ENCODE results near the gene MAPK13.
"Not testable (repeated sequence)": the region's sequence is repeated elsewhere in the genome, so short reads cannot be mapped to it uniquely, and the experiment has no call there.

The MAPK13 gene

DNA sequence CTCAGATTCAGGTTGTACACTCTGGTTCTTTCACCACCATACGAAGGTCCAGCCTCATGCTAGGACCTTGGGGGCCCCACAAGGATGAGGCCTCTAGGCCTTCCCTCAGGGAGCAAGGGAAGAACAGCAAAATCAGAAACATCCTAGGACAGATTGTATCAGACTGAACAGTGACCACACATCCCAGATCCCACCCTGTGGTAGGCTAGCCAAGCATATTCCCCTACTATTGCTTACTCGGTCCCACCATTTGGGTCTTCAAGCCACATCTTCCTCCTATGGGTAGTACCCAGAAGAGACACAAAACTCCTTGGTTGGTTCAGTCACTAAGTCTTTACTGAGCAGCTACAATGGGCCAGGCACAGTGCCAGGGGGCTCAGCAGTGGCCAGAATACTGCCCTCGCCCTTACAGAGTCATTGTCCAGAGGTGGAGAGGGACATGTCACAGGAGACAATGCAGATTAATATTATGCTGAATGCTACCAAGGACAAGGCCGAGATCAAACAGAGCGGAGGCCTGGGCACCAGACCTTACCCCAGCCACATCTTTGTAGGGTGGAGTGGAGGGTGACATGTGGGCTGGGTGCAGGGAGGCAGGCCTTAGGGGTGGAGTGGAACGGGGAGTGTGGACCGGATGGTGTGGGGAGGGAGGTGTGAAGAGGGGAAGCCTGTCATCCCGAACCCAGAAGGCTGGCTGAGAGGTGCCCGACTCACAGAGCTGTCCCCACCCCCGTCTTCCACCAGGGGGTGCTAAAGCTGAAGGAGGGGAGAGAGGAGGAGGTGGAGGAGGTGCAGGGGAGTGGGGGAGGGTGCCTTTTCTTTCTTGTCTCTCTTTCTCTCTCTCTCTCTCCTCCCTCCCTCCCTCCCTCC lies 6.8 kb upstream of the MAPK13 start:
- TF ChIP-seq, protein P1, sequence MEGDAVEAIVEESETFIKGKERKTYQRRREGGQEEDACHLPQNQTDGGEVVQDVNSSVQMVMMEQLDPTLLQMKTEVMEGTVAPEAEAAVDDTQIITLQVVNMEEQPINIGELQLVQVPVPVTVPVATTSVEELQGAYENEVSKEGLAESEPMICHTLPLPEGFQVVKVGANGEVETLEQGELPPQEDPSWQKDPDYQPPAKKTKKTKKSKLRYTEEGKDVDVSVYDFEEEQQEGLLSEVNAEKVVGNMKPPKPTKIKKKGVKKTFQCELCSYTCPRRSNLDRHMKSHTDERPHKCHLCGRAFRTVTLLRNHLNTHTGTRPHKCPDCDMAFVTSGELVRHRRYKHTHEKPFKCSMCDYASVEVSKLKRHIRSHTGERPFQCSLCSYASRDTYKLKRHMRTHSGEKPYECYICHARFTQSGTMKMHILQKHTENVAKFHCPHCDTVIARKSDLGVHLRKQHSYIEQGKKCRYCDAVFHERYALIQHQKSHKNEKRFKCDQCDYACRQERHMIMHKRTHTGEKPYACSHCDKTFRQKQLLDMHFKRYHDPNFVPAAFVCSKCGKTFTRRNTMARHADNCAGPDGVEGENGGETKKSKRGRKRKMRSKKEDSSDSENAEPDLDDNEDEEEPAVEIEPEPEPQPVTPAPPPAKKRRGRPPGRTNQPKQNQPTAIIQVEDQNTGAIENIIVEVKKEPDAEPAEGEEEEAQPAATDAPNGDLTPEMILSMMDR (IDR thresholded peaks at IDR 0.05; ENCODE audit: borderline replicate concordance, control extremely low read depth, extremely low read depth, insufficient read depth, missing control alignments), result peak; percentile 91
- in situ Hi-C loops (cut with MboI; ENCODE audit: low sequenced_read_pairs, unreplicated experiment), result no loop called here
- DNase-seq (ENCODE audit: low spot score), result peak; percentile 80

DNA sequence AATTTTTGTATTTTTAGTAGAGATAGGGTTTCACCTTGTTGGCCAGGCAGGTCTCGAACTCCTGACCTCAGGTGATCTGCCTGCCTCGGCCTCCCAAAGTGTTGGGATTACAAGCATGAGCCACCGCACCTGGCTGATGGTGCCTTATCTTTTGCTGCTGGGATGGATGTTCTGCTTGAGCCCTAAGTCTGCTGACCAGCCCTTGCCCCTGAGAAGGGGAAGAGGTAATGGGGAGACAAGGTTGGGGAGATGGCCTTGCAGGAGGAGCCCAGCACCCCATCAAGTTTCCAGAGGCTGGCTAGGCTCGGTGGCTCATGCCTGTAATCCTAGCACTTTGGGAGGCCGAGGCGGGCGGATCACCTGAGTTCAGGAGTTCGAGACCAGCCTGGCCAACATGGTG lies 6.0 kb upstream of the MAPK13 start:
- DNase-seq (ENCODE audit: low spot score); in situ Hi-C loops (cut with MboI; ENCODE audit: low sequenced_read_pairs, unreplicated experiment): not testable (repeated sequence)

DNA sequence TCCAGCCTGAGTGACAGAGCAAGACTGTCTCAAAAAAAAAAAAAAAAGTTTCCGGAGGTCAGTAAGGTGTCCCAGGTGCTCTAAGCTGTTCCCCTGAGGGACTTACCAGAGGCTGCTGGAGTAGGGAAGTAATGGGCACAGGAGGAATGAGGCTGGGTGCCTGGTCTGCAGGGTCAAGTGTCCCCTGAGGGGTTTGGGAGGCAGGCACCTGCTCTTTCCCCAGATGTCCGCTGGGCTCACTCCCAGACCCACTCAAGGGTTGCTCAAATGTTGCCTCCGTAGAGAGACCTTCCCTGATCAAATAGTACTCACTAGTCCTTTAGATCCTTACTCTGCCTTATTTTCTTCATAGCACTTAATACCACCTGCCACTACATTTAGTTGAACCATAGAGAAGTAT lies 5.4 kb upstream of the MAPK13 start:
- no peak for DNase-seq (ENCODE audit: low spot score)
- TF ChIP-seq, protein P1 (IDR thresholded peaks at IDR 0.05; ENCODE audit: borderline replicate concordance, control extremely low read depth, extremely low read depth, insufficient read depth, missing control alignments), result no peak
- in situ Hi-C loops (cut with MboI; ENCODE audit: low sequenced_read_pairs, unreplicated experiment), result no loop called here

DNA sequence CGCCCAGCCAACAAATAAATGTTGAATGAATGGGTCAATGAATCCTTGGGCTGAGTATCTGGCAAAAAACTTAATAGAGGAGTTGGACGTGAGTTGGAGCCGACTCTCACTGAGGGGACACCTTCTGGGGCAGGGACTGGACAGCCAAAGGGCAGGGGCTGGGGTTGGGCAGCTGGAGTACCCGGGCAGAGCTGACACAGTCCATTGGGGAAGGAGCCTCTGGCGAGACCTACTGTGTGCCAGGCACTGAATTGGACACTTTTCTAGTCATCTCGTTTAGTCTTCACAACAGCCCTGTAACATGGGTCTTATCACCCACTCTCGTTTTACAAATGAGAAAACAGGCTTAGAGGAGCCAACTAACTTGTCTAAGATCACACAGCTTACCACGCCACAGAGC lies 4.7 kb upstream of the MAPK13 start:
- in situ Hi-C loops (cut with MboI; ENCODE audit: low sequenced_read_pairs, unreplicated experiment), result no loop called here
- TF ChIP-seq, protein P1 (IDR thresholded peaks at IDR 0.05; ENCODE audit: borderline replicate concordance, control extremely low read depth, extremely low read depth, insufficient read depth, missing control alignments), result no peak
- DNase-seq (ENCODE audit: low spot score), result no peak

DNA sequence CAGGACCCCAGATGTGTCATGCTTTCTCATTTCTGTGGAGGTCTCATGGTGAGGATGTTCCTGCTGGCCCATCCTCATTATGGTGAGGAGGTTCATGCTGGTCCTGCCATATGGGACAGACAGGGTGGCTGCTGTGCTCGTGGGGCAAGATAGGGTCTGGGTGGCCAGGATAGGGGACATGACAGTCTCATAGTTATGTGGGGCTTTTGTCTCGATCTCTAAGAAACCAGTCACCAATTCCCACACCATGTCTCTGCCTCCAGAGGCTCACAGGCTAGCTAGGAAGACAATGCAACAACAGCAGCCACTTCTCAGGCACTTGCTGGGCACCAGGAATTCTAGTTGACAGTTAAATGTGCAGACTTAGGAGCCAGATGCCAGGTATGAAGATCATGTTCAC lies 4.2 kb upstream of the MAPK13 start:
- no peak for DNase-seq (ENCODE audit: low spot score)
- in situ Hi-C loops (cut with MboI; ENCODE audit: low sequenced_read_pairs, unreplicated experiment), result no loop called here
- TF ChIP-seq, protein P1 (IDR thresholded peaks at IDR 0.05; ENCODE audit: borderline replicate concordance, control extremely low read depth, extremely low read depth, insufficient read depth, missing control alignments), result no peak

DNA sequence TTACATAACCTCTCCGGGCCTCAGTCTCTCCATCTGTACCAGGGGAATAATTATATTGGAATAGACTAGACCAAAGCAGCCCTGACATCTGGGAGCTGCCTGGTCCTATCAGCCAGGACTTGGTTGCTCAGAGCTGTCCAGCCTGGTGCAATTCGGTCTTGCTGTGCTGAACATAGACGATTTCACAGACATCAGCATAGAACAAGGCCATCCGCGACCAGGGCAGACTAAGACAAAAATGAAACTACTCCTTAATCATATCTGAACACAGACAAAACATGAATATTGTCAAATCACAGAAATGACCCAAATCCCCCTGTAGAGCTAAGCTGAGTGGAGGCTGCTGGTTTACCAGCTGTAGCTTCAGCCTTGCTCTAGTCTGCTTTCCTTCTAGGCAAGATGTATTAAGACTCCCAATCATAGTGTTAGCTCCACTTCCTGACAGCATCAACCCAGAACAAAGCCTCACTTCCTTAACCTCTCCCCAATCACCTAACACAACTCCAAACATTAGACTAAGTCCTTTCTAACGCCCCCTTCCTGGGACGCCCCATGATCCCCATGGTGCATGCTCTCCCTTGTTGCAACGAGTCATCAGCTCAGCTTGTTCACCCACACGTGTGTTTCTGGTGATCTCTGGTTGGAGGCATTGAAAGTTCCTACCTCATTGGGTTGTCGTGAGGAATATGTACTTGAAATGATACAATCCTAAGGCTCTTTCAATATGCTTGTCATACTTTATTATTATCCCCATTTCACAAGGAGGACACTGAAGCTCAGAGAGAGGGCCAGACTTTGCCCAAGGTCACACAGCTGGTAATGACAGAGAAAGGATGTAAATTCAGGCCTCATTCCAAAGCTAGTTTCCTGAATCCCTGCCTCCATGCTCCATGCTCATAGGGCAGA lies 3.5 kb upstream of the MAPK13 start:
- TF ChIP-seq, protein P1 (IDR thresholded peaks at IDR 0.05; ENCODE audit: borderline replicate concordance, control extremely low read depth, extremely low read depth, insufficient read depth, missing control alignments), result no peak
- in situ Hi-C loops (cut with MboI; ENCODE audit: low sequenced_read_pairs, unreplicated experiment), result no loop called here
- no peak for DNase-seq (ENCODE audit: low spot score)
